OCI-LY7 (cell line): Measurements from ENCODE around the gene IMPA2. TPM values are rescaled to one million over a fixed set of nuclear protein-coding genes. Genes with fewer than 3 reads are reported as not detected.

Experiments used
- BruUV-seq: library from RNA; stranded (reverse); fragments of 400-500 nt; replicated peaks from 2 replicates; lab custom pipeline; 2021; lab: Mats Ljungman, UMichigan
- CTCF ChIA-PET: fragments of 300-600 bp; sonication (Branson Sonifier 250); formaldehyde crosslinking; loops from one replicate; lab custom pipeline; 2022; ENCODE audit warnings: antibody characterized with exemption; ENCODE audit not compliant: unreplicated experiment; lab: Charles Lee
- POLR2A ChIA-PET: fragments of 300-600 bp; sonication (Branson Sonifier 250); formaldehyde crosslinking; loops from one replicate; lab custom pipeline; 2022; ENCODE audit warnings: antibody characterized with exemption; lab: Charles Lee
- DNase-seq: peaks from one replicate; pipeline ENCODE4 v3.0.0-alpha.2; 2015; ENCODE audit warnings: low spot score
- H2AFZ ChIP-seq: fragments of 200-600 bp; sonication (generic), shearing (Covaris generic); 2 replicates; pipeline ENCODE4 v1.6.1; 2014; ENCODE audit warnings: mild to moderate bottlenecking, antibody characterized with exemption, low read length, moderate library complexity
- H3K27ac ChIP-seq: fragments of 200-600 bp; sonication (generic); 2 replicates; pipeline ENCODE4 v1.5.1; 2014; ENCODE audit warnings: mixed run types, low read depth, mild to moderate bottlenecking, moderate library complexity, low read length, inconsistent platforms; ENCODE audit not compliant: poor library complexity, severe bottlenecking
- H3K36me3 ChIP-seq: fragments of 200-600 bp; sonication (generic); 2 replicates; pipeline ENCODE4 v1.6.1; 2014; ENCODE audit warnings: mild to moderate bottlenecking, antibody characterized with exemption, low read length, moderate library complexity, mixed read lengths; ENCODE audit not compliant: insufficient read depth
- H3K4me1 ChIP-seq: fragments of 200-600 bp; sonication (generic); 2 replicates; pipeline ENCODE4 v1.5.1; 2014; ENCODE audit warnings: mild to moderate bottlenecking, low read length; ENCODE audit not compliant: insufficient read depth, poor library complexity, severe bottlenecking
- H3K4me2 ChIP-seq: fragments of 200-600 bp; sonication (generic); 2 replicates; pipeline ENCODE4 v1.6.1; 2014; ENCODE audit warnings: mild to moderate bottlenecking, low read length
- H3K4me3 ChIP-seq: fragments of 200-600 bp; sonication (generic); 2 replicates; pipeline ENCODE4 v1.5.1; 2014; ENCODE audit warnings: mild to moderate bottlenecking, low read depth, low read length; ENCODE audit not compliant: poor library complexity, severe bottlenecking
- H3K79me2 ChIP-seq: fragments of 200-600 bp; sonication (generic); 2 replicates; pipeline ENCODE4 v1.6.1; 2016; ENCODE audit warnings: low read depth, mild to moderate bottlenecking, low read length, moderate library complexity, mixed read lengths; ENCODE audit not compliant: insufficient read depth
- H3K9me2 ChIP-seq: fragments of 200-600 bp; sonication (generic); 2 replicates; pipeline ENCODE4 v1.6.1; 2016; ENCODE audit warnings: mild to moderate bottlenecking, low read length, mixed read lengths; ENCODE audit not compliant: insufficient read depth
- H3K9me3 ChIP-seq: fragments of 200-600 bp; sonication (generic); 2 replicates; pipeline ENCODE4 v1.6.1; 2014; ENCODE audit warnings: mild to moderate bottlenecking, mixed run types, low read length, mixed read lengths
- H4K20me1 ChIP-seq: fragments of 200-600 bp; sonication (generic); 2 replicates; pipeline ENCODE4 v1.6.1; 2014; ENCODE audit warnings: mild to moderate bottlenecking, antibody characterized with exemption, low read length, moderate library complexity, mixed read lengths; ENCODE audit not compliant: insufficient read depth
- CTCF ChIP-seq: fragments of 200-600 bp; sonication (generic); conservative IDR thresholded peaks from 2 replicates; pipeline ENCODE4 v1.5.1; 2014; ENCODE audit warnings: mild to moderate bottlenecking, antibody characterized with exemption, low read length, moderate library complexity, mixed read lengths
- EZH2phosphoT487 ChIP-seq: fragments of 200-600 bp; sonication (generic); IDR thresholded peaks from 2 replicates; pipeline ENCODE4 v1.6.1; 2018; ENCODE audit warnings: low read depth, borderline replicate concordance, mild to moderate bottlenecking, mixed run types, antibody characterized with exemption, low read length, moderate library complexity, mixed read lengths
- intact Hi-C: fragments of 100-400 bp; cut with micrococcal nuclease; formaldehyde crosslinking; loops from one replicate; pipeline ENCODE4 v1.10.0; 2022; ENCODE audit not compliant: unreplicated experiment
- total RNA-seq, 2 experiments: library from RNA; depleted of rRNA in 1 of 2; stranded (reverse); fragments of >200 nt in 1 of 2; shearing (Covaris generic) in 1 of 2; gene quantifications; 2 replicates each; pipeline ENCODE4 v1.2.3, GENCODE V29; 2014 to 2022

The IMPA2 gene
- total RNA-seq, 2 experiments from 2014 or later: 51.9 to 59.0 TPM

- DNase-seq: no peak
- intact Hi-C loops: loop anchor here (5.0 kb wide), 3 partner anchors 39 to 379 kb away; no protein-coding TSS in a partner anchor
- CTCF ChIA-PET: interaction anchor here (0.6 kb wide), 1 partner anchor 38 kb away, joined by 4 read pairs; no protein-coding TSS in a partner anchor
Observed at GRCh38 chr18:12036201-12036751, 55.0 kb downstream of the IMPA2 start.

GRCh38 chr18:12038082-12038638 lies 56.9 kb downstream of the IMPA2 start:
- ChIA-PET CTCF (interaction anchor here (0.6 to 1.3 kb wide), 2 partner anchors 12 to 383 kb away, joined by 4 to 5 read pairs; no protein-coding TSS in a partner anchor), POLR2A (interaction anchor here (0.8 to 1.5 kb wide), 2 partner anchors 11 to 336 kb away, joined by 3 to 6 read pairs; no protein-coding TSS in a partner anchor)
- Histone ChIP-seq H3K36me3 (no peaks in the 10 kb centered on the region), H3K4me3 (peak overlapping the region; percentile 70), H3K9me3 (no peaks in the 10 kb centered on the region), H2AFZ (peak overlapping the region; percentile 92), H3K4me1 (peaks cover 13% of the 10 kb centered on the region), H3K4me2 (peak overlapping the region; percentile 84), H3K9me2 (no peaks in the 10 kb centered on the region), H3K27ac (no peak overlapping the region), H3K79me2 (no peaks in the 10 kb centered on the region), H4K20me1 (no peaks in the 10 kb centered on the region)
- intact Hi-C loops: loop anchor here (5.0 kb wide), 3 partner anchors 41 to 381 kb away; no protein-coding TSS in a partner anchor
- TF ChIP-seq EZH2phosphoT487 (no peak), CTCF (no peak)
- no peak for DNase-seq
- no TSS peak for BruUV-seq

More at GRCh38 chr18:12036201-12036751, 55.0 kb downstream of the IMPA2 start:
- no peak overlapping the region for H2AFZ ChIP-seq
- H3K4me3 ChIP-seq: no peak overlapping the region
- H3K9me3 ChIP-seq: no peaks in the 10 kb centered on the region
- TF ChIP-seq CTCF (no peak), EZH2phosphoT487 (no peak)
- no peak overlapping the region for H3K4me2 ChIP-seq
- POLR2A ChIA-PET: interaction anchor here (0.9 kb wide), 1 partner anchor 8 kb away, joined by 4 read pairs; no protein-coding TSS in a partner anchor
- no peaks in the 10 kb centered on the region for H3K36me3 ChIP-seq
- BruUV-seq: no TSS peak
- H3K79me2 ChIP-seq: no peaks in the 10 kb centered on the region
- no peaks in the 10 kb centered on the region for H4K20me1 ChIP-seq
- no peak overlapping the region for H3K27ac ChIP-seq
- H3K9me2 ChIP-seq: no peaks in the 10 kb centered on the region
- peaks cover 13% of the 10 kb centered on the region for H3K4me1 ChIP-seq
